MM.1S (cell line): ENCODE results near the gene NQO1.

Experiments
- DNase-seq: peaks from one replicate; pipeline ENCODE4 v3.0.0-alpha.2; 2015
- H2AFZ ChIP-seq: fragments of 300-600 bp; sonication (generic); 2 replicates; pipeline ENCODE4 v1.6.0; 2016; ENCODE audit warnings: antibody characterized with exemption, low read length
- H3F3A ChIP-seq: fragments of 300-600 bp; sonication (generic); 2 replicates; pipeline ENCODE4 v1.6.1; 2016; ENCODE audit warnings: mild to moderate bottlenecking, antibody characterized with exemption, low read length, moderate library complexity, mixed read lengths; ENCODE audit not compliant: insufficient read depth
- H3K27ac ChIP-seq: fragments of 300-600 bp; sonication (generic); 2 replicates; pipeline ENCODE4 v1.5.1; 2016; ENCODE audit warnings: mild to moderate bottlenecking, low read length
- H3K27me3 ChIP-seq: fragments of 300-600 bp; sonication (generic); replicated peaks from 2 replicates; pipeline ENCODE4 v1.6.0; 2016; ENCODE audit warnings: low read length; ENCODE audit not compliant: insufficient read depth
- H3K36me3 ChIP-seq: fragments of 300-600 bp; sonication (generic); replicated peaks from 2 replicates; pipeline ENCODE4 v1.6.1; 2016; ENCODE audit warnings: mild to moderate bottlenecking, low read length, mixed read lengths; ENCODE audit not compliant: insufficient read depth
- H3K4me1 ChIP-seq: fragments of 300-600 bp; sonication (generic); 2 replicates; pipeline ENCODE4 v1.6.1; 2016; ENCODE audit warnings: low read length, mixed read lengths
- H3K4me2 ChIP-seq: fragments of 300-600 bp; sonication (generic); 2 replicates; pipeline ENCODE4 v1.6.0; 2016; ENCODE audit warnings: low read depth, low read length
- H3K4me3 ChIP-seq: fragments of 300-600 bp; sonication (generic); 2 replicates; pipeline ENCODE4 v1.5.1; 2016; ENCODE audit warnings: low read length, mixed read lengths
- H3K79me2 ChIP-seq: fragments of 300-600 bp; sonication (generic); 2 replicates; pipeline ENCODE4 v1.6.1; 2016; ENCODE audit warnings: mixed run types, low read length, mixed read lengths
- H3K9ac ChIP-seq: fragments of 300-600 bp; sonication (generic); 2 replicates; pipeline ENCODE4 v1.6.1; 2016; ENCODE audit warnings: low read length, mixed read lengths
- H3K9me2 ChIP-seq: fragments of 300-600 bp; sonication (generic); replicated peaks from 2 replicates; pipeline ENCODE4 v1.6.1; 2016; ENCODE audit warnings: mild to moderate bottlenecking, low read length, mixed read lengths; ENCODE audit not compliant: insufficient read depth
- H3K9me3 ChIP-seq: fragments of 300-600 bp; sonication (generic); replicated peaks from 2 replicates; pipeline ENCODE4 v1.6.1; 2016; ENCODE audit warnings: mild to moderate bottlenecking, low read length, mixed read lengths; ENCODE audit not compliant: insufficient read depth
- H4K20me1 ChIP-seq: fragments of 300-600 bp; sonication (generic); 2 replicates; pipeline ENCODE4 v1.6.1; 2016; ENCODE audit warnings: mild to moderate bottlenecking, low read length, moderate library complexity, mixed read lengths; ENCODE audit not compliant: insufficient read depth
- CTCF ChIP-seq: fragments of 300-600 bp; sonication (generic); IDR thresholded peaks from 2 replicates; pipeline ENCODE4 v1.5.1; 2016; ENCODE audit warnings: antibody characterized with exemption, low read length, mixed read lengths
- EZH2 ChIP-seq: fragments of 300-600 bp; sonication (generic); optimal IDR thresholded peaks from 2 replicates; pipeline ENCODE3; 2017; ENCODE audit warnings: low read depth, mild to moderate bottlenecking, antibody characterized with exemption, low read length, mixed read lengths
- EZH2phosphoT487 ChIP-seq: fragments of 300-600 bp; sonication (generic); IDR thresholded peaks from 2 replicates; pipeline ENCODE4 v1.6.1; 2018; ENCODE audit warnings: antibody characterized with exemption, low read length

The NQO1 gene

DNA sequence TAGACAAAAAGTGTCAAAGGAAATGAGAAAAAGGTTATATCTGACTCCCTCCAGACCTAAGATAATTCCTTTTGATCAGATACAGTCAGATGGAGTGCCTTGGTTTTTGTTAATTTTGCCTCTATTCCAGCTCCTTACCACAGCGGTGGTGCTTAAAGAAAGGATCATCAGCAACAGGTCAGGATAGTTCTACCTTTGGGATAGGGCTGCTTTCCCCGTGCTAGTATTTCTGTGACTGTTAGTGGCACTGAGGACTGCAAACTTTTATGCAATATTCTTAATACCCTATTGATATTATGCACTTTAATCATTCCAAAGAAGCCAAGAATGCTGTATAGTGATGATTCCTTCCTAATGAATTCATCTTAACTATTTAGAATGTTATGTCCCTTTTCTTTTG lies 24.5 kb downstream of the NQO1 start:
- H3K4me1 ChIP-seq = no peaks in the 10 kb centered on the region
- H3F3A ChIP-seq = no peaks in the 10 kb centered on the region
- no peak overlapping the region for H3K9ac ChIP-seq
- H3K9me2 ChIP-seq = no peaks in the 10 kb centered on the region
- H3K4me2 ChIP-seq = no peak overlapping the region
- no peak overlapping the region for H2AFZ ChIP-seq
- no peaks in the 10 kb centered on the region for H3K79me2 ChIP-seq
- H3K4me3 ChIP-seq = no peak overlapping the region
- no peaks in the 10 kb centered on the region for H3K9me3 ChIP-seq
- no peaks in the 10 kb centered on the region for H3K36me3 ChIP-seq
- DNase-seq = no peak
- no peaks in the 10 kb centered on the region for H3K27me3 ChIP-seq
- H3K27ac ChIP-seq = no peak overlapping the region
- H4K20me1 ChIP-seq = no peaks in the 10 kb centered on the region
- TF ChIP-seq EZH2phosphoT487 (no peak), CTCF (no peak), EZH2 (no peak)

DNA sequence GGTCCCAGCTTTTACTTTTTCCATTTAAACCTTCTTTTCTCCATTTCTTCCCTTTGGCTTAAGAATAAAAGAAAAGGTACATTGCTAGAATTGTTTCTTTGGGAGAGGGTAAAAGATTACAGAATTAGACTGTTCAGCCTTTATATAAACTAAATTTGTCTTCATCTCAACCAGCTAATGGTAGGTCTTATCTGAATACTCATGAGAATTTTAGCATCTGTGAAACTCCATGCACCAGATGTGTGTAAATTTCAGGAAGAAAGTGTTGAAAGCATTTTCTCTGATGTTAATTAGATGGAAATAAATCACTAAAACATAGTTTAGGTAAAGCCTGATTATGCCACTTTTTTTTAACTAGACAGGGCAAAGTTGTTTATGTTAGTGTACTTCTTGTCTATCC lies 24.9 kb downstream of the NQO1 start:
- Histone ChIP-seq H3K9me3 (no peaks in the 10 kb centered on the region), H2AFZ (no peak overlapping the region), H3K4me2 (no peak overlapping the region), H3K27ac (no peak overlapping the region), H3K36me3 (no peaks in the 10 kb centered on the region), H3K79me2 (no peaks in the 10 kb centered on the region), H3K9me2 (no peaks in the 10 kb centered on the region), H3K4me3 (no peak overlapping the region), H3K9ac (no peak overlapping the region), H4K20me1 (no peaks in the 10 kb centered on the region), H3F3A (no peaks in the 10 kb centered on the region), H3K27me3 (no peaks in the 10 kb centered on the region), H3K4me1 (no peaks in the 10 kb centered on the region)
- TF ChIP-seq CTCF (no peak), EZH2phosphoT487 (no peak), EZH2 (no peak)
- no peak for DNase-seq

- Histone ChIP-seq H3K9me3 (no peaks in the 10 kb centered on the region), H4K20me1 (no peaks in the 10 kb centered on the region), H3K27me3 (no peaks in the 10 kb centered on the region), H3K27ac (no peak overlapping the region), H3F3A (no peaks in the 10 kb centered on the region), H3K79me2 (no peaks in the 10 kb centered on the region), H3K4me1 (no peaks in the 10 kb centered on the region), H3K36me3 (no peaks in the 10 kb centered on the region), H3K4me2 (no peak overlapping the region), H3K9me2 (no peaks in the 10 kb centered on the region), H3K4me3 (no peak overlapping the region), H2AFZ (no peak overlapping the region), H3K9ac (no peak overlapping the region)
- no peak for DNase-seq
- TF ChIP-seq EZH2 (no peak), EZH2phosphoT487 (no peak), CTCF (no peak)
Measured at GRCh38 chr16:69699915-69700314, 26.4 kb downstream of the NQO1 start.
